ENCODE results near the gene ING4.

Gene ING4

DNA sequence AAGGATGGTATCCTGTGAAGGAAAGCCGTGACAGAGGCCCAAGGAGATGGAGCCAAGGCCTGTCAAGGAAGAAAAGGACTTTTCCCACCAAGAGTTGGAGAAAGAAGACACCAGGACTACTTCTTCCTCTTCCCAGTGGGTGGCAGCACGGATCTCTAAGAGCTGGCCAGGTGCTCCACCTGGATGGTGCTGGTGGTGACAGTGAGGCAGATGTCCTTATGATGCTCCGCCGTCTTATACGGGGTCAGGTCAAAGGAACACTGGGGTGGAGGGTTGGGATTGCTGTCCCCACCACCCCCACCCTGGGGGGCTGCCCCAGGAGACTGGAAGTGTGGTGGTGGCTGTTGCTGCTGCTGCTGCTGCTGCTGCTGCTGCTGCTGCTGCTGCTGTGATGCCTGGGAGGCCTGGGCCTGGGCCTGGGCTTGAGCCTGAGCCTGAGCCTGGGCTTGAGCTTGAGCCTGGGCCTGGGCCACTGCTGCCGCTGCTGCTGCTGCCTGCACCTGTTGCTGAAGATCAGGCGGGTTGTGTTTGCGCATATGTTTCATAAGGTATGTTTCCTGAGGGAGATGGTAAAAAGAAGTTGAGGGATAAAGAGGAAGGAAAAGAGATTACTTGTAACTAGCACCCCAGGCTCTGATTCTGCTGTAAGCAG lies 4.8 kb upstream of the ING4 start:
- H3K4me1 ChIP-seq, result no peaks in the 10 kb centered on the region
- no peaks in the 10 kb centered on the region for H3K27me3 ChIP-seq (ENCODE audit: control insufficient read depth, insufficient read depth, low read length)
- H2AFZ ChIP-seq, result no peak overlapping the region
- H3K9ac ChIP-seq, result no peak overlapping the region
- H3K4me2 ChIP-seq (ENCODE audit: low read length), result no peak overlapping the region
- H3K36me3 ChIP-seq (ENCODE audit: control insufficient read depth, insufficient read depth, low read length), result no peaks in the 10 kb centered on the region
- H3K9me3 ChIP-seq (ENCODE audit: control insufficient read depth, low read length), result no peaks in the 10 kb centered on the region
- H3K27ac ChIP-seq, result no peak overlapping the region
- no peak overlapping the region for H3K4me3 ChIP-seq (ENCODE audit: low read depth, low read length)
- peaks cover under 1% of the 10 kb centered on the region for H3K79me2 ChIP-seq
- TF ChIP-seq, protein P1, sequence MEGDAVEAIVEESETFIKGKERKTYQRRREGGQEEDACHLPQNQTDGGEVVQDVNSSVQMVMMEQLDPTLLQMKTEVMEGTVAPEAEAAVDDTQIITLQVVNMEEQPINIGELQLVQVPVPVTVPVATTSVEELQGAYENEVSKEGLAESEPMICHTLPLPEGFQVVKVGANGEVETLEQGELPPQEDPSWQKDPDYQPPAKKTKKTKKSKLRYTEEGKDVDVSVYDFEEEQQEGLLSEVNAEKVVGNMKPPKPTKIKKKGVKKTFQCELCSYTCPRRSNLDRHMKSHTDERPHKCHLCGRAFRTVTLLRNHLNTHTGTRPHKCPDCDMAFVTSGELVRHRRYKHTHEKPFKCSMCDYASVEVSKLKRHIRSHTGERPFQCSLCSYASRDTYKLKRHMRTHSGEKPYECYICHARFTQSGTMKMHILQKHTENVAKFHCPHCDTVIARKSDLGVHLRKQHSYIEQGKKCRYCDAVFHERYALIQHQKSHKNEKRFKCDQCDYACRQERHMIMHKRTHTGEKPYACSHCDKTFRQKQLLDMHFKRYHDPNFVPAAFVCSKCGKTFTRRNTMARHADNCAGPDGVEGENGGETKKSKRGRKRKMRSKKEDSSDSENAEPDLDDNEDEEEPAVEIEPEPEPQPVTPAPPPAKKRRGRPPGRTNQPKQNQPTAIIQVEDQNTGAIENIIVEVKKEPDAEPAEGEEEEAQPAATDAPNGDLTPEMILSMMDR (IDR thresholded peaks at IDR 0.05), result no peak

DNA sequence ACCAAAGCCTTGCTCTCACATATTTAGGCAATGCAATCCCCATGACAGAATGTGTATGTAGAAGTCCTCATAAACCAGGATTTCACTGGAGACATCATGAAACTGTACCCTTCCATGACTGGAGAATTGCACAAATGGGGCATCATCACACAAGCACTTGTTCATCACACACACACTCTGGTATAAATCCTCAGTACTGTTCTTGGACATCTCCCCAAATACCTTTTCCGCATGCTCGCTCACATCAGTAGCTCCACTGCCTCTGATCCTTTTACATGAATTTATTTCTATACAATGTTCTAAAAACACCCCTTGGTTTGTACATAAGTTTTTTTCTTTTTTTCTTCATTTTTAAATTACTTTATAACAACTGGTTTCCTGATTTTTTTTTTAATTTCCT lies 3.3 kb upstream of the ING4 start:
- Histone ChIP-seq H3K4me2 (ENCODE audit: low read length) (no peak overlapping the region), H3K4me1 (peaks cover 3% of the 10 kb centered on the region), H3K79me2 (peaks cover 13% of the 10 kb centered on the region), H3K4me3 (ENCODE audit: low read depth, low read length) (no peak overlapping the region), H3K9me3 (ENCODE audit: control insufficient read depth, low read length) (no peaks in the 10 kb centered on the region), H2AFZ (no peak overlapping the region), H3K27me3 (ENCODE audit: control insufficient read depth, insufficient read depth, low read length) (no peaks in the 10 kb centered on the region), H3K9ac (no peak overlapping the region), H3K36me3 (ENCODE audit: control insufficient read depth, insufficient read depth, low read length) (no peaks in the 10 kb centered on the region), H3K27ac (no peak overlapping the region)
- TF ChIP-seq, protein P1 (IDR thresholded peaks at IDR 0.05), result no peak

DNA sequence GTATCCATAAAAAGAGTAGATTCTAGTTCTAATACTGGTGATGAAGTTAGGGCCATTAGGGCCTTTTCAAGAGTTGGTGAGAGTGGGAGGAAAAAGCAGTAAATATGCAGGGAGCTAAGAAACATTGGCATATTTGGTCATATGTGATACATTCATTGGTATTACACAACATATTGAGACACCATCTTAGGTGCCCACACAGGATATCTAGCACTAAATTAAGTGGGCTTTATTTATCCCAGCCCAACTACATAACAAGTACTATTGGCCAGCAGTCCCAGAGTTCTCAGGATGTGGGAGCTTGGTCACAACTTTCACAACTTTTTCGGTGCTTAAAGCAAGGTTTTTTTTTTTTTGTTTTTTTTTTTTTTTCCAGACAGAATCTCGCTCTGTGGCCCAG lies 2.0 kb upstream of the ING4 start:
- H3K27me3 ChIP-seq (ENCODE audit: control insufficient read depth, insufficient read depth, low read length), result no peaks in the 10 kb centered on the region
- TF ChIP-seq, protein P1 (IDR thresholded peaks at IDR 0.05), result no peak
- no peak overlapping the region for H2AFZ ChIP-seq

DNA sequence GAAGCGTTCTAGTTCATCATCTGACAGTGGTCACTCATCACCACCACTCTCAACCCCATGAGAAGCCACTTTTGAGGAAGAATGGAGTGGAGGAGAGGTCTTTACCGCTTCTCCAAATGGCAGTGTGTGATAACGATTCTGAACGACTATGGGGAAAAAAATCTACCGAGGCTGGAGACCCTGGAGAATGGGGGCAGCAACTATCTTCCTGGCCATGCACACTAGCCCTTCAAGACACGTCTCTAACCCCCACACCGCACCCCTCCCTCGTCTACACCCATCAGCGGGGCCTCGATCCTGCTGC lies 365 bp downstream of the ING4 start:
- no peaks in the 10 kb centered on the region for H3K36me3 ChIP-seq (ENCODE audit: control insufficient read depth, insufficient read depth, low read length)

More for the DNA sequence above, 2.0 kb upstream of the ING4 start:
- Histone ChIP-seq H3K9ac (no peak overlapping the region), H3K4me2 (ENCODE audit: low read length) (no peak overlapping the region), H3K4me1 (peaks cover 3% of the 10 kb centered on the region), H3K4me3 (ENCODE audit: low read depth, low read length) (no peak overlapping the region), H3K79me2 (peaks cover 13% of the 10 kb centered on the region), H3K27ac (no peak overlapping the region), H3K9me3 (ENCODE audit: control insufficient read depth, low read length) (no peaks in the 10 kb centered on the region), H3K36me3 (ENCODE audit: control insufficient read depth, insufficient read depth, low read length) (no peaks in the 10 kb centered on the region)

More for the DNA sequence above, 365 bp downstream of the ING4 start:
- H3K9ac ChIP-seq, result no peak overlapping the region
- peak overlapping the region; percentile 77 for H3K27ac ChIP-seq
- H3K4me3 ChIP-seq (ENCODE audit: low read depth, low read length), result peak overlapping the region; percentile 88
- H3K79me2 ChIP-seq, result peaks cover 24% of the 10 kb centered on the region
- TF ChIP-seq, protein P1 (IDR thresholded peaks at IDR 0.05), result no peak
- no peaks in the 10 kb centered on the region for H3K27me3 ChIP-seq (ENCODE audit: control insufficient read depth, insufficient read depth, low read length)
- peak overlapping the region; percentile 98 for H2AFZ ChIP-seq
- peaks cover 3% of the 10 kb centered on the region for H3K4me1 ChIP-seq
- no peaks in the 10 kb centered on the region for H3K9me3 ChIP-seq (ENCODE audit: control insufficient read depth, low read length)
- H3K4me2 ChIP-seq (ENCODE audit: low read length), result peak overlapping the region; percentile 96

All from parathyroid adenoma (tissue), 2 donors.